GM21723 (cell line): ENCODE results near the gene DMRT1.

ENCODE experiments used
- ATAC-seq: cut with Tn5 transposase; IDR thresholded peaks from one replicate; pipeline ENCODE4 v1.9.1; 2021; ENCODE audit warnings: mild to moderate bottlenecking, moderate library complexity; ENCODE audit not compliant: unreplicated experiment

Gene DMRT1

DNA sequence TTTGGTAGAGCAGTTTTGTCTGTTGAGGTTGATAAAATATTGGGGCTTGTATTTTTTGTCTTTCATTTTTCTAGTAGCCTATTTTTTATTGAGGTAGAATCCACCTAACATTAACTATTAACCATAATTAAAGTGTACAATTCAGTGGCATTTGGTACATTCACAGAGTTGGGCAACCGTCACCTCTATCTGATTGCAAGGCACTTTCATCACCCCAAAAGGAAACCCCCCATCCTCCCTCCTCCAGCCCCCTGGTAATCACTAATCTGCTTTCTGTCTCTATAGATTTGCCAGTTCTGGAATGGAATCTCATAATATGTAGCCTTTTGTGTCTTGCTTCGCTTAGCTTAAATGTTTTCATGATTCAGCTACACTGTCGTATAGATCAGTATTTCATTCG, 79.4 kb downstream of the DMRT1 start:
- ATAC-seq, result no peak

DNA sequence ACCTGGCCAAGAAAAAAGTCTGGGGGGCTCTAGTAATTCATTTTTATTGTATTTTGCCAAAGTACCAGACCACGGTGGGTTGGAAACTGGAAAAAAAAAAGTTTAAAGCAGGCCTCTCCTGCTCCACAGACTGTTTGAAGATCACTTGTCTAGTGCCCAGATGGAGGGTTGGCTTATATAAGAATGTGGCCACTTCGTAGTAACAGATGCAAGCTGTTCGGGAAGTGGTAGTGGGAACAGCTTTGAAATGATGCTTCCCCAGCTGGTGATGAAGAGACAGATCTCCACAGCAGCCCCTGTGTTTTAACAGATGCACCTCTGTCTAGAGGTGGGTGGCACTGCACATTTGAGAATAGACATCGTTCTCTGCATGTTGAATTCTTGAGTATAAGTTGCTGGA, 80.7 kb downstream of the DMRT1 start:
- no peak for ATAC-seq

DNA sequence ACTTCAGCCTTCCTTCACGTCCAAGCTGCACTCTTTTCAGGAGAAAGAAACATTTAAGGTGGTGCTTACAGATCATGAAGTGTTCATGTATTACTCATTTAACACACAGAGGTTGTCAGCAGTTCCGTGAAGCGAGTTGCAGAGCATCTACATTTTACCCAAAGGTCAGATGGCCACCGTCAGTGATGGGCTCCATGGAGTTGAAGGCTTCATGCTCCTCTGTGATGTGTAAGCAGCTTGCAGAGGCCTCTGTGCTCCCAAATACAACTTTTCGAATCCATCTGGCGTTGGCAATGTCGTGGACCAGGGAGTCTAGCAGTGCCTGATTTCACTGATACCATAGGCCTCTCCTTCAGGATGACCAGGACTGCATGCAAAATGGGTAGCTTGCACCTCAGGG, 81.2 kb downstream of the DMRT1 start:
- ATAC-seq, result no peak

DNA sequence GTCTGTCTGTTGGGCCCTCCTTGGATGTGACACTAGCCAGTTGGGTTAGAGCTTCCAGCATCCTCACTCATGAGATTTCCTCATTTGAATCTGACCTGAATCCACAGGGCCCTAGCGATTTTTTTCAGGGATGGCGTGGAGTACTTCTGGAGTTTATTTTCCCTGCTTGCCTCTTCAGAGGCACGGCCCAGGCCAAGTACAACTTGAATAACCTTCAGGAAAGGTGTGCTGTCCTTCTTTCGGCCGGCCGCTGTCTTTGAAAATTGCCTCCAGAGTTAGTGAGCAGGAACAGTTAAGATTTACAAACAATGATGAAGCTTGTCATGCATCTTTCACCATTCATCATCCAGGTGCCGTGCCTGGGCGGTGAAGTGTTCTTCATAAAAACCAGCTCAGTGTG, 85.5 kb downstream of the DMRT1 start:
- no peak for ATAC-seq

DNA sequence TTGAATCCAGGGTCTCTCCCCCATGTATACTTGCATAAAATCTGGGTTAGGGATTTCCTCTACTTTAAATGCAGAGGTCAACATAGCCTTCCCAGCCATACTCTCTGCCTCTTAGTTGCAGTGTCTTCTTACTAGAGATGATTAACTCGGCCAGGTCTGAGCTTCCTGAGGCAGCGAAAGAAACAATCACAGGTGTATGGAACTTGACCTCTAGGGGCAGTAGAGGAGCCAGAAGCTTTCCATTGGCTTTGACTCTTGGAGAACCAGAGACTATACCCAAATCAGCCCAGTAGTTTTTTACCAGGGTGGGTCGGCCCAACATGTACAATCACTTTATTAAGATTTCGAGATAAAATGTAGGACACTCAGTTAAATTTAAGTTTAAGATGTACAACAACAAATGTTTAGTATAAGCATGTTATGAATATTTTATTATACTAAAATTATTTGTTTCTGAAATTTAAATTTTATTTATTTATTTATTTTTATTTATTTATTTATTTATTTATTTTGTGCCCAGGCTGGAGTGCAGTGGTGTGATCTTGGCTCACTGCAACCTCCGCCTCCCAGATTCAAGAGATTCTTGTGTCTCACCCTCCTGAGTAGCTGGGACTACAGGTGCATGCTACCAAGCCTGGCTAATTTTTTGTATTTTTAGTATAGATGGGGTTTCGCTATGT, 87.0 kb downstream of the DMRT1 start:
- peak; percentile 69 for ATAC-seq

DNA sequence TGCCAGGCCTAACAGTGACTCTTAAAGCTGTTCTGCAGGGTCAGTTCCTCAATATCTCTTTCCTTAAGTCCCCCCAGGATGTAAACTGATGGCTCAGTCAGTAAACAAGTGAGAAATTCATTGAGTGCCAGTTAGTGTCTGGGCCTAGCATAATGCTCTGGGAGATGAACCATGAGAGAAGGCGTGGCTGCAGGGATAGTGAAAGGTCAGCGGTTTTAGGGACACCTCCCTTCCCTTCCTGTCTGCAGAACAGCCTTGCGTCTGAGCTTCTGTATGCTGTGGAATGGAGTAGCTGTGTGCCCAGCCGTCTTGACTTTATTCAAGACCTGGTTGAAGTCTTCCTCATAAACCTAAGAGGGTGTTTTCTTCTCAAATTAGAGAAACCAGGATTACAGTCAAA, 88.2 kb downstream of the DMRT1 start:
- ATAC-seq, result no peak

DNA sequence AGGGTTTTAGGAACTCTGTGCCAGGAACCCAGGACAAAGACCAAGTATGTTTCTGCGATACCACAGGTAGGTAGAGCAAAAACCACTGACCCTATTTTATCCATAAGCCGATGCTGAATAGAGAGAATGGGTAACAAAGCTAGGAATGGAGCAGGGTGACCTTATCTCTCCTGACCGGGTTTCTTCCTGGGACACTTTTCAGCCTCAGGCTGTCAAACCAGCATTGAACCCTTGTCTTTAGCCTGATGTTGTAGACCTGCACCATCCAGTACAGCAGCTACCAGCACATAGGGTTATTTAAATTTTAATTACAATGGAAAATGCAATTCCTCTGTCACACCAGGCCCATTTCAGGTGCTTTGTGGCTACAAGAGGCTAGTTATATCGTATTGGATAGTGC, 91.9 kb downstream of the DMRT1 start:
- ATAC-seq, result no peak

DNA sequence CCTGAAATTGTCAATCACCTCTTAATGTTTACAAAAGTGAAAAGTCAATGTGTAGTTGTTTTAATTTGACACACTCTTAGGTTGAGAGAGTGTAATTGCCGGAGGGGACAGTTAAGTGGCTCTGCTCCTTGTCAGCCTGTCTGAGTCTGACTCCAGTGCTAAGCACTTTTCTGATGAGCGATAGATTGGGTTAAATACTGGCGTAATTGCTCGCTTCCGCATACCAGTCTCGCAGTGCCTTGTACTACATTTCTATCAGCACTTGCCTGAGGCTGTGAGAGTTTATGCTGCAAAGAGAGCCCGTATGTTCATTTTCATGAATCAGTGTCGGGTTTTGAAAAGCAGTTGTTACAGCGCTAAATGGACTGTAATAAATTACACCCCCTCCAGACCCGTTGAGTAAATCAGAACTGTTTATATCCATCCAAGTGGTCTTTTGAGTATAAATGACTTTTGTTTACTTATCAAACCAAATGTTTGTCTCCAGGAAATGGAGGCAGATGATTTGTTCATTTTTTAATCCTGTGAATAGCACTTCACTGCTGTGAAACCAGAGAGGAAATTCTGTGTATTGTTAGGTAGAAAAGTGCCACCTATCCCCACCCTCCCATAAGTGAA, 94.0 kb downstream of the DMRT1 start:
- ATAC-seq, result no peak

DNA sequence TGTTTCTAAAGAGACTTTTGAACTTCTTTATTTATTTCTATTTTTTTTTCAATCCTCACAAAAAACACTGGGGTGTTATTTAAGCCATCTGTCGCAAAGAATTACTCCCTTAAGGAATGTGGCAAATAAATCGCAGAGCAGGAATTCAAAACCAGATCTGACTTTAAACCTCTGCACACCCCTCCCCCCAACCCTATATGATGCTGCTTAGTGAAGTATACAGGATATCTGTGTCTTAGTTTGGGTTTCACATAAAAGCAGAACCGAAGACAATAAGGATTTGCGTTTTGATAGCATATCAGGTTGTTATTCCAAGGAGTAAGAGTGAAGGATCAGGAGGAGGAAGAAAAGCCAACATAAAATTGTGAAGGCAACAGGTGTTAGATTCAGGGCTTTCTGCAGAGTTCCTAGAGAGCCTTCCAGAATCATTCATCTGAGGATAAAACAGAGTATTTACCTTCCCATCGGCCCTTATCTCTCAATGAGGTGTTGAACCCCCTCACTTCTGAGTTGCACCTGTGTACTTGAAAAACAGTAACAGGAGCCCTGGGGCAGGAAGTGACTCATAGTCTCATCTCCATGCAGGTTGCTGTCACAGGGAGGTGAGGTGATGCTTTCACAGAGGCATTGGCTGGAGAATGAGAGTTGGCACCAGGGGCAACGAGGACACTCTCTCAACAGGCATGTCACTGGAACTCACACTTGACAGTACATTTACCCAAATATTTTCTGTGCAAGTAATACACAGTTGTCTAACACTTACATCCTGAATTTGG, 101.5 kb downstream of the DMRT1 start:
- ATAC-seq, result no peak

DNA sequence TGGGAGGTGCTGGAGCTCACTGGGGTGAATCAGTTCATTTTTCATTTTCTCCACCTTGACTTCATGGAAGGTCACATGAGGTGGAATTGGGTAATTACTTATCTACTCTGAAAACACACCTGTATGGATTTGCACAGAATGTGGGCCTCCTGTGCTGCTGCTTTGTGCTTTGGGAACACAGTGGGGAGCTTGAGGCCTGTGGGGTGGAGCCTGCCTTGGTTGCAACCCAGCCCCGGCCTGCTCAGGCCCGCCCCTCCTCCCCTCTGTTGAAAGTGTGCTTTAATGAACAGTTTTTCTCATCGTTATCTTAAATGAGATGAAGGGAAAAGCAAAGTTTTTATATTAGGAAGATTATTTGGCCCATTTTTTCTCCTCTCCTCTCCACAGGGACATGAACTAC, 106.5 kb downstream of the DMRT1 start:
- ATAC-seq, result no peak

DNA sequence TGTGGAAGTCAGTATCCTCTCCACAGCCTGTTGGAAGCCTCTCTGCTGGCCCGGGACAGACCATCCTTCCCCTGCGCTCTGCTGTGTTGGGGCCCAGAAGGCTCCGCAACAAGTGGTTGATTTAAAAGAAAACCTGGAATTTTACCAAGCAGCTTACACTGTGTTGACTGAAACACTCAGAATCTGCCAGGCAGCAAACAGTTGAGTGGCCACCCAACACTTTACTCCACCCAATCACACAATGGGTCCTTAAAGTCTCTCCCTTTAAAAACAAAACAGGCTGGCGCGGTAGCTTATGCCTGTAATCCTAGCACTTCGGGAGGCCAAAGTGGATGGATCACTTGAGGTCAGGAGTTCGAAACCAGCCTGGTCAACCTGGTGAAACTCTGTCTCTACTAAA, 107.0 kb downstream of the DMRT1 start:
- no peak for ATAC-seq

DNA sequence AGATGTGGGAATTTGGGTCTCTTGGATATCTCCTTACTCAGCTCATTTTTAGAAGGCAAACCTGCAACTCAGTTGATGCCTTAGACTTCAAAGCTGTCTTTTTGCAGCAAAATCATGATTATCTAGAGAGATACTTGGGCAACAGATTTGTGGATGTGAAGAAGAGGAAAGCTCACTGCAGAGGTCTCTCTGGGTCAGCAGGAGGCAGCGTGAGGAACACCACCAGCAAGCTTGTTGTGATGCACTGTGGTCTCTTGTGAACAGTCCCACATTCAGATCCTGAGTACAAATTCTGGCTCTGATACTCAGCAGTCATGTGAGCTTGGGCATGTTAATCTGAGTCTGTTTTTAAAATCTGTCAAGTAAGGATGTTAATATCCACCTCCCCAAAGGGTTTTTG, 108.6 kb downstream of the DMRT1 start:
- ATAC-seq, result no peak

DNA sequence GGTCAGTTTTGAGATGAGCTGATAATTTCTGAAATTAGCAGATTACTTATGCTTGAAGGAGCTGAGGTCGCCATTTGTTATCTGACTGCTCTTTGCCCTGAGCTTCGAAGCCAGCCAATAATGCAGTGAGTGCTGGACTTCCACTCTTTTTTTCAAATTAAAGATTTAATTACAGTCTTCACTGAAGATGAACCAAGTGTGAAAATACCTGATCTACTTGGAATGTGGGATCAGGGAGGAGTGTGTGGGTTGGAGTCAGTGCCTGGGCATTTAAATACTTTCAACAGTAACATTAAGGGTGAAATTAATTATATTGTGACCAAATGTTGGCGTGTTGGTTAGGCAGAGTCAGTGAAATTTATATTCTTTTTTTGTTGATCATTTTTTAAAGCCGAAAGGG, 111.0 kb downstream of the DMRT1 start:
- ATAC-seq, result no peak

DNA sequence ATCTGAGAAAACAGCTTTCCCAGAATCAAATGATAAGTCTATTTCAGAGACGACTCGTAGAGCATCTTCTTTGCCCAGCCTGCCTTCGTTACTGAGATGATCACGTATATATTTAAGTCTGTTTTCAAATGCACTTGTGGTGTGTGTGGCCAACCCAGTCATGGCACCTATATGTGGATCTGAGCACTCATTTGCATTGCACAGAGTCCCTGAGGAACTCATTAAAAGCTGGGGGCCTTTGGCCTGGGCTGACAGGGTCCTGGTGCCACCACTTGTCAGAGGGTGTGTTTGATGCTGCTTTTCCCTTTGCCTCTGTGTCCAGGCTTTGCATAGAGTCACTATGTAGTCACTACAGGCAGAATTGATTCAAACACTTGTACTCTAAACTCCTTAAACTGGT, 117.6 kb downstream of the DMRT1 start:
- no peak for ATAC-seq

DNA sequence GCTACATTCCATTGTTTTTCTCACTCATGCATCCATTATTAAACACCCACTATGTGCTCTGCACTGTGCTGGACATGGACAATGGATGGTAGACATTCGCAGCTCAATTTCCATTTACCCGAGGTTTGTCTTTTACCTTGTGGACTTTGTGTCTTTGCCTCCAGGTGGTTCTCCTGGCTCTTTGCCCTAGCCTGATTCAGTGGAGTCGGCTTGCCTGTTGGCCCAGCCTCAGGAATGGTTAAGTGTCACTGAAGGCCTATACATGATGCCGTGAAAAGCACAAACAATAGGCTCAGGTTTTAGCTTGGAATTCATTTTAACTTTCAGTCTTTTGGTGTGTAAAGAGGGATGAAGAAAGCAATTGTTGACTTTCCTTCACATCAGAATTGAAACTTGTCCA, 118.4 kb downstream of the DMRT1 start:
- ATAC-seq, result no peak

DNA sequence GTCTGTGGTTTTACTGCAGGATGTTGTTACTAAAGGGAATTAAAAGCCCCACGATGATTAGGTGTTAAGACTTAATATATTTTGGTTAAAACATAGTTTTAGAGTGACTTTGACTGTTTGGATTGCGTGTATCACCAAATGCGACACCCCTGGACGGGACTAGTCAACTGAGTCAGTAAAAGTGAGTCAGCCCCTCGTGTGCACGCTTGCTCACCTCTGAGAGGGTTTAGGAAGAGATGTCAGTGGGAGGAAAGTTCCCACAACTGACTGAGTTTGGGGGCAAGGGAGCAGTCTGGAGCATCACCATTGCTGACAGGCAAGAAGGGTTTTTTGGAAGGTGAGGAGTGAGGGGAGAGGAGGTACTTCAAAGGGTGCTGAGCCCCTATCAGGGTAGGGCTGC, 120.5 kb downstream of the DMRT1 start:
- ATAC-seq, result no peak

DNA sequence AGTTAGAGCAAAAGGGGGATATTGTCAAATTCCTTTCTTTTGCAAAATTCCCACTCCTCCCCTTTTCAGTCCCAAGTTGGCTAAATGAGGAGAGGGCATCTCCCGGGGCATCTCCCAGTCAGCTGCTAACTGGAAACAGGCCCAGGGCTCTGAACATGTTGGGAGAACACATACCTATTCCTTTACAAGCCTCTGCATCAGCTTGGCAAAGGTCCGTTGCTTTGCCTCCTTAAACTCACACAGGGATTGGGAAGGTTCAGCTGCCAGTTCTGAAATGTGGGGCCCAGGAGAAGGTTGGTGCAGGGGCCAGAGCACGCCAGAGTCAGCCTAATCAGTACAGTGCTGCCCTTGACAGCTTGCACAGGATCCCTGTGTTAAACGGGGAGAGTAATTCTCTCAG, 124.0 kb downstream of the DMRT1 start:
- ATAC-seq, result no peak

DNA sequence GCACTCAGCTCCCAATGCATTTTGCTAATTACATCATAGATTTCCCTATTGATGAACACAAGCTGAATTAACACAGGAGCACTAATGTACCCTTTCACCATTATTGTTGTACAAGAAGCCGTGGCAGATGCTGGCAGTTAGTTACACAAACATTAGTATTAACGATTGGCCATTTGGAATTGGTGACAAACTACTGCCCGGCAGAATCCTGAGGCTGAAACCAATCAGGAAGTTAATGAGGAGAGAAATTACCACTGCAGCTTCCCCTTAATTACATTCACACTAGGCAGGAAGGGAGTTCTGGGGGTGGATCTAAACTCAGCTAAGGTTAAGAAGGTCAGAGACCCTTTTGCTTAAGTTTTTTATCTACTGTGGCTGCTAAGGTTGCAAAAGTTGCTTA, 125.4 kb downstream of the DMRT1 start:
- ATAC-seq, result no peak

DNA sequence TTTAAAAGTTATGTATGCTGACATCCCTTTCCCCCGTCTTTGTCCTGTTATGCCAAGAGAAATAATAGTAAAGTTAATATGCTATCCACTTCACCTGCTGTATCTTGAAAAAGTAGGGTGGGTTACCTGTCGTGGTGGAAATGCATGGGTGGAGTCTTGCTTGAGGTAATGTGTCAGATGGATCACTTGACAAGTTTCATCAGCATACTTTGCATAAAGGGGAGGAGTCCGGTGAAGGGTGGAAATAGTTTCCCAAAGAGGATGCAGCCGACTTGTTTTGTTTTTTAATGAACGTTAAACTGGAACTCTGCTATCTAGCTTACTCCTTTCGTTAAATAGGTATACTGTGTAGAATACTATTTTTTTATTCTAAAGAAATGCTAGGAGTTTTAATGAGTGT, 125.9 kb downstream of the DMRT1 start:
- ATAC-seq, result no peak

DNA sequence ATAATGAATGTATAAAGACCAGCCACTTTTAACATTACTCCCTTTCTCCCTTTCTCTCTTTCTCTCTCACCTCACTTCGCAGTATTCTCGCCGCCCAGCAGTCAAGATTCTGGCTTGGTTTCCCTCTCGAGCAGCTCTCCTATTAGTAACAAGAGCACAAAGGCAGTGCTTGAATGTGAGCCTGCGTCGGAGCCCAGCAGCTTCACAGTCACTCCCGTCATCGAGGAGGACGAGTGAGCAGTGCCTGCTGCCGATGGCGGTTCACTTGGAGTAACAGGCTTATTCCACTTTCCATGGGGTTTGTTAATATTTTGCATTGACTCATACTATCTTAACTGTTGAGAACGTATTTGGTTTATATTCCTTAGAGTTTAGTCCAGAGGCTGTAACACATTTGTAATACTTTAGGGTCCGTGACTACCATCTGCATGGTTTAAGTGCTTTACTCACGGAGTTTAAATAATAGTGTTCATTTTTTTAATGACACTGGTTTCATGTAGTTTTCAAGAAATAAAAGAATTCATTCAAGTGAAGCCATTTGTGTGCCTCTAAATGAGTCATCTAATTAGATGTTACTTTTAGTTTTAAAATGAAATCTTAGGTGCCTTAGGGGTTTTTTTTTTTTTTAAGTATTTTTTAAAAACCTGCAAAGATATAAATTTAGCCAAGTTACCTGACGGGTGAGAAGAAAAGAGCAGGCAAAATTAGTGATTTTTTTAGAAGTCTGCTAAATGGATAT, 126.6 kb downstream of the DMRT1 start:
- no peak for ATAC-seq

DNA sequence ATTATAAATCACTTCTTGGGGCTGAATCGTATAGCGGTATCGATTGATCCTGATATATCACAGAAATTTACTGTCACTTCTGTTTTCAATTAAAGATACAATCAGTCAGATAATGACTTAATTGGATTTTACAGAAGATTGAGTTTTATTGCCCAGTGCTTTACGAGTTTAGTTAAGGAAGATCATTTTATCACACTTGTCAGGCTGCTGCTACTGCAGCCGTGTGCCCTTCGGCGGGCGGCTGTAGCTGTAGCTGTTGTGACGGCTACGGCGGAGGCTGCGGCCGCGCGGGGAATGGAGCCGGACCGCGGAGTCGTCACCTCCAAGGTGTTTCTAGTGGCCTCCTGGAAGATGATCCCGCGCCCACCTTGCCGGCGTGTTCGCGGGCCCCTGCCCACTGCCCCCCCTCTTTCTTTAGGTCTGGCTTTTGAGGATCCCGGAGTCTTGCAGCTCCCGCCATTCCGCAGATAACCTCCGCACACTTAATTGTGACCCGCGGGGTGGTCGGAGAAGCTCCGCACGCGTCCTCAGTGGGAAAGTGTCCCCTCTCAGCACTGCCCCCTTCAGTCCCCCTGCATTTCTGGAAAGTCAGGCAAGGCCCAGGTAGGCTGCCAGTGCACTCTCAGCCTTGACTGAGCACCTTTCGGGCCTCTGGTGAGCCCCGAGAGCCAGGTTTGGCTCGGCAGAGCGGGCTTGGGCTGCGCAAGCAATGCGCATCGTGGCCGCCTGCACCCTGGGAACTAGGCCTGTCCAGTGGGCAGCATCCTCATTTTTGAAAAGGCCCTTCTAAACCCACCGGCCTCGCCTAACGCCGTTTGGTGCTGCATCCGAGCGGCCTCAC, 128.0 kb downstream of the DMRT1 start:
- ATAC-seq, result no peak
